Small intestine (tissue), 7 donors: ENCODE results near the gene MRPL3. TPM values are rescaled to one million over a fixed set of nuclear protein-coding genes. Genes with fewer than 3 reads are reported as not detected.
A peak's percentile ranks its signal among the peaks of the same experiment; 100 is the strongest.
"Not testable (repeated sequence)": the region's sequence is repeated elsewhere in the genome, so short reads cannot be mapped to it uniquely, and the experiment has no call there.

Experiments
- DNase-seq, 2 donors: peaks; one replicate each; pipeline versions ENCODE4 v3.0.0 to v3.0.0-alpha.2; 2013
- FAIRE-seq: peaks from 2 replicates; lab custom pipeline; 2012; peaks lifted over from hg19 to GRCh38; lab: Jason Lieb, UNC
- H3K27ac ChIP-seq, 3 donors: one replicate each; pipeline ENCODE4 v1.5.1; 2013; ENCODE audit warnings: low read length in 2 of 3, mild to moderate bottlenecking in 2 of 3, control low read depth in 1 of 3, inconsistent platforms in 1 of 3, low read depth in 1 of 3, moderate library complexity in 1 of 3
- H3K27me3 ChIP-seq, 3 donors: one replicate each; pipeline ENCODE4 v1.6.1; 2013; ENCODE audit warnings: low read length in 3 of 3, inconsistent platforms in 1 of 3; ENCODE audit not compliant: control insufficient read depth in 3 of 3, insufficient read depth in 3 of 3
- H3K36me3 ChIP-seq, 3 donors: one replicate each; pipeline ENCODE4 v1.6.1; 2013; ENCODE audit warnings: low read length in 3 of 3, inconsistent platforms in 1 of 3, low read depth in 1 of 3, mild to moderate bottlenecking in 1 of 3, moderate library complexity in 1 of 3; ENCODE audit not compliant: control insufficient read depth in 3 of 3, insufficient read depth in 2 of 3
- H3K4me1 ChIP-seq, 3 donors: one replicate each; pipeline ENCODE4 v1.6.1; 2013; ENCODE audit warnings: low read length in 2 of 3, inconsistent platforms in 1 of 3, low read depth in 1 of 3, mild to moderate bottlenecking in 1 of 3, moderate library complexity in 1 of 3; ENCODE audit not compliant: control insufficient read depth in 3 of 3, insufficient read depth in 2 of 3
- H3K4me3 ChIP-seq, 3 donors: one replicate each; pipeline ENCODE4 v1.5.1; 2013; ENCODE audit warnings: low read length in 3 of 3, control low read depth in 1 of 3, inconsistent platforms in 1 of 3, low read depth in 1 of 3, mild to moderate bottlenecking in 1 of 3, moderate library complexity in 1 of 3
- H3K9me3 ChIP-seq, 2 donors: one replicate each; pipeline ENCODE4 v1.6.1; 2013; ENCODE audit warnings: low read depth in 1 of 2, low read length in 1 of 2; ENCODE audit not compliant: control insufficient read depth in 2 of 2, insufficient read depth in 1 of 2
- WGBS, 3 donors: extraction: QIAGEN DNeasy Blood & Tissue Kit; methylation state at CpG; one replicate each; pipeline ENCODE4 v1.1.7; 2013; 5-methylcytosine and 5-hydroxymethylcytosine counted together
- polyA plus RNA-seq, 4 donors: library from polyadenylated mRNA; stranded (reverse) in 3 of 4; unstranded in 1 of 4; fragments of 200-250 nt in 3 of 4; fragments of 120-200 nt in 1 of 4; gene quantifications; one replicate each; pipeline versions ENCODE4 v1.2.1 to v1.2.3, GENCODE V29; 2013
- donor health status: healthy with polysubstance abuse.
- donor health status: control.
- donor health status: control.
- donor health status: Bipolar disorder and iron deficiency.
- donor health status: healthy.

The MRPL3 gene
- polyA plus RNA-seq, 4 donors: 63.2 to 113 (median 83.6) TPM

GRCh38 chr3:131491084-131491483, 11.7 kb downstream of the MRPL3 start:
- Histone ChIP-seq H3K9me3 (no peaks in the 10 kb centered on the region), H3K27ac (no peak overlapping the region), H3K4me1 (no peaks in the 10 kb centered on the region), H3K27me3 (no peaks in the 10 kb centered on the region), H3K36me3 (peaks cover 0 to 9% (median 8%) of the 10 kb centered on the region in 3 donors), H3K4me3 (no peak overlapping the region)
- FAIRE-seq (no peak), DNase-seq (no peak)
- WGBS, 3 donors: 89 to 93% (median 89%) methylated on average over 2 of the region's 2 CpGs

- FAIRE-seq, H3K9me3 ChIP-seq, H3K27me3 ChIP-seq, H3K27ac ChIP-seq, H3K36me3 ChIP-seq, H3K4me1 ChIP-seq, H3K4me3 ChIP-seq, DNase-seq: not testable (repeated sequence)
- 81 to 88% (median 88%) methylated on average over 3 of the region's 3 CpGs for WGBS, 3 donors
These were observed 16.2 kb downstream of the MRPL3 start for GRCh38 chr3:131486545-131486944.

GRCh38 chr3:131485119-131485518, 17.7 kb downstream of the MRPL3 start:
- DNase-seq (no peak), FAIRE-seq (peak; percentile 68)
- Histone ChIP-seq H3K9me3 (no peaks in the 10 kb centered on the region), H3K4me3 (no peak overlapping the region), H3K4me1 (peaks cover 0 to 3% (median 0%) of the 10 kb centered on the region in 3 donors), H3K27ac (no peak overlapping the region), H3K36me3 (peaks cover under 1 to 3% (median 2%) of the 10 kb centered on the region in 3 donors), H3K27me3 (no peaks in the 10 kb centered on the region)
- 95 to 100% (median 100%) methylated on average over 1 of the region's 1 CpG for WGBS, 3 donors

GRCh38 chr3:131484496-131485111, 18.2 kb downstream of the MRPL3 start:
- DNase-seq (peak in 1 of 2 donors; percentile 4), FAIRE-seq (no peak)
- H3K9me3 ChIP-seq: no peaks in the 10 kb centered on the region
- no peak overlapping the region for H3K27ac ChIP-seq
- H3K4me1 ChIP-seq: peaks cover 0 to 3% (median 0%) of the 10 kb centered on the region in 3 donors
- H3K4me3 ChIP-seq: no peak overlapping the region
- 88 to 90% (median 90%) methylated on average over 4 of the region's 4 CpGs for WGBS, 3 donors
- no peaks in the 10 kb centered on the region for H3K27me3 ChIP-seq
- peaks cover 2 to 3% (median 2%) of the 10 kb centered on the region in 3 donors for H3K36me3 ChIP-seq

- H3K27me3 ChIP-seq: no peaks in the 10 kb centered on the region
- 97 to 100% (median 99%) methylated on average over 2 of the region's 2 CpGs for WGBS, 3 donors
- H3K9me3 ChIP-seq: no peaks in the 10 kb centered on the region
- no peak for DNase-seq
- no peak overlapping the region for H3K4me3 ChIP-seq
- FAIRE-seq: no peak
- H3K27ac ChIP-seq: no peak overlapping the region
- H3K4me1 ChIP-seq: peaks cover 0 to 3% (median 0%) of the 10 kb centered on the region in 3 donors
- peaks cover 2 to 5% (median 4%) of the 10 kb centered on the region in 3 donors for H3K36me3 ChIP-seq
These were observed 22.7 kb downstream of the MRPL3 start for GRCh38 chr3:131480116-131480515.

- DNase-seq: no peak
- Histone ChIP-seq H3K36me3 (peaks cover 2 to 5% (median 2%) of the 10 kb centered on the region in 3 donors), H3K4me1 (peaks cover 0 to under 1% (median 0%) of the 10 kb centered on the region in 3 donors), H3K4me3 (no peak overlapping the region), H3K9me3 (no peaks in the 10 kb centered on the region), H3K27me3 (no peaks in the 10 kb centered on the region), H3K27ac (no peak overlapping the region)
- FAIRE-seq: no peak
- WGBS, 3 donors: 82 to 95% (median 91%) methylated on average over 3 of the region's 3 CpGs
These were observed 25.0 kb downstream of the MRPL3 start for GRCh38 chr3:131477813-131478212.

GRCh38 chr3:131474115-131474514, 28.7 kb downstream of the MRPL3 start:
- Histone ChIP-seq H3K4me1 (no peaks in the 10 kb centered on the region), H3K4me3 (no peak overlapping the region), H3K27ac (no peak overlapping the region), H3K9me3 (no peaks in the 10 kb centered on the region), H3K27me3 (no peaks in the 10 kb centered on the region), H3K36me3 (peaks cover 0 to 8% (median 7%) of the 10 kb centered on the region in 3 donors)
- DNase-seq (no peak), FAIRE-seq (no peak)

- WGBS, 3 donors: 93 to 94% (median 93%) methylated on average over 2 of the region's 2 CpGs
- no peak for FAIRE-seq
- H3K4me1 ChIP-seq: no peaks in the 10 kb centered on the region
- H3K27me3 ChIP-seq: no peaks in the 10 kb centered on the region
- H3K9me3 ChIP-seq: no peaks in the 10 kb centered on the region
- H3K36me3 ChIP-seq: peaks cover 4 to 14% (median 10%) of the 10 kb centered on the region in 3 donors
- no peak overlapping the region for H3K27ac ChIP-seq
- no peak for DNase-seq
- H3K4me3 ChIP-seq: no peak overlapping the region
These were observed 32.4 kb downstream of the MRPL3 start for GRCh38 chr3:131470377-131470776.

GRCh38 chr3:131458653-131459052, 44.1 kb downstream of the MRPL3 start:
- no peak for FAIRE-seq
- 86 to 93% (median 87%) methylated on average over 3 of the region's 3 CpGs for WGBS, 3 donors
- no peak overlapping the region for H3K4me3 ChIP-seq

More at GRCh38 chr3:131458653-131459052, 44.1 kb downstream of the MRPL3 start:
- Histone ChIP-seq H3K9me3 (no peaks in the 10 kb centered on the region), H3K27ac (no peak overlapping the region), H3K36me3 (peaks cover 0 to 6% (median 2%) of the 10 kb centered on the region in 3 donors), H3K4me1 (no peaks in the 10 kb centered on the region), H3K27me3 (no peaks in the 10 kb centered on the region)
- no peak for DNase-seq
